ENCODE results near the gene ZNF28.
"Not testable (repeated sequence)": the region's sequence is repeated elsewhere in the genome, so short reads cannot be mapped to it uniquely, and the experiment has no call there.

ZNF28 gene

GRCh38 chr19:52821204-52821960 is at the start of gene ZNF28:
ZNF28 (minus strand) TSS chr19:52821633; CDS start chr19:52817958, 3,675 bp downstream.
- not testable (repeated sequence) for DNase-seq

GRCh38 chr19:52868031-52868430 is 46.6 kb upstream of the ZNF28 start:
- not testable (repeated sequence) for DNase-seq

GRCh38 chr19:52857378-52858191 is 36.2 kb upstream of the ZNF28 start, which contains the start of gene ZNF468:
ZNF468 (minus strand) TSS chr19:52857619; CDS start chr19:52854272, 3,347 bp downstream.
- DNase-seq = not testable (repeated sequence)

- DNase-seq = not testable (repeated sequence)
Observed at GRCh38 chr19:52856540-52857377, 35.3 kb upstream of the ZNF28 start.

GRCh38 chr19:52847352-52847751 is 25.9 kb upstream of the ZNF28 start:
- DNase-seq = not testable (repeated sequence)

- DNase-seq = not testable (repeated sequence)
Observed at GRCh38 chr19:52840825-52841465, 19.5 kb upstream of the ZNF28 start.

GRCh38 chr19:52834289-52834688 is 12.9 kb upstream of the ZNF28 start:
- DNase-seq = not testable (repeated sequence)

GRCh38 chr19:52833541-52833940 is 12.1 kb upstream of the ZNF28 start:
- not testable (repeated sequence) for DNase-seq

GRCh38 chr19:52829866-52830265 is 8.4 kb upstream of the ZNF28 start:
- not testable (repeated sequence) for DNase-seq

GRCh38 chr19:52825765-52826164 is 4.3 kb upstream of the ZNF28 start:
- no peak for DNase-seq

GRCh38 chr19:52823676-52824075 is 2.2 kb upstream of the ZNF28 start:
- DNase-seq = no peak

- not testable (repeated sequence) for DNase-seq
Observed at GRCh38 chr19:52820472-52821203, 795 bp downstream of the ZNF28 start.

- no peak for DNase-seq
Observed at GRCh38 chr19:52809801-52810200, 11.6 kb downstream of the ZNF28 start.

- not testable (repeated sequence) for DNase-seq
Observed at GRCh38 chr19:52799950-52800640, 21.3 kb downstream of the ZNF28 start.

GRCh38 chr19:52789440-52789839 is 32.0 kb downstream of the ZNF28 start:
- DNase-seq = no peak

GRCh38 chr19:52786464-52787354 is 34.7 kb downstream of the ZNF28 start, which contains the start of gene ZNF600:
ZNF600 (minus strand) TSS chr19:52786791; CDS start chr19:52778888, 7,903 bp downstream.
- DNase-seq = not testable (repeated sequence)

GRCh38 chr19:52786078-52786463 is 35.4 kb downstream of the ZNF28 start:
- DNase-seq = no peak

- no peak for DNase-seq
Observed at GRCh38 chr19:52785506-52785905, 35.9 kb downstream of the ZNF28 start.

- DNase-seq = not testable (repeated sequence)
Observed at GRCh38 chr19:52782864-52783263, 38.6 kb downstream of the ZNF28 start.

- DNase-seq = no peak
Observed at GRCh38 chr19:52778811-52779210, 42.6 kb downstream of the ZNF28 start.
